Stimulated activated naive B cell treated with anti-CD40 and anti-IgM and Interleukin-4, amounts not matched to agents 10 μg/mL and 1 μg/mL and 100 μg/mL, for 72 hours (primary cell): Measurements from ENCODE around the gene TGM2.
"Not testable (repeated sequence)": the region's sequence is repeated elsewhere in the genome, so short reads cannot be mapped to it uniquely, and the experiment has no call there.

Experiments used
- ATAC-seq, 2 donors: fragments of 150-1000 bp; cut with Tn5 transposase; replicated peaks; 2 replicates each; pipeline ENCODE4 v1.10.0; 2021; ENCODE audit warnings: moderate library complexity in 1 of 2
- DNase-seq: peaks from one replicate; pipeline ENCODE4 v3.0.0; 2021
- H3K27ac Mint-ChIP-seq: one replicate; pipeline ENCODE4 v1.8.0; 2022; ENCODE audit warnings: mild to moderate bottlenecking, mixed read lengths
- H3K27me3 Mint-ChIP-seq, 2 donors: one replicate each; pipeline ENCODE4 v1.8.0; 2022; ENCODE audit warnings: mixed read lengths in 2 of 2
- H3K36me3 Mint-ChIP-seq, 2 donors: one replicate each; pipeline ENCODE4 v1.8.0; 2022; ENCODE audit warnings: mixed read lengths in 2 of 2, mild to moderate bottlenecking in 1 of 2
- H3K4me1 Mint-ChIP-seq, 2 donors: one replicate each; pipeline ENCODE4 v1.8.0; 2022; ENCODE audit warnings: mixed read lengths in 2 of 2, mild to moderate bottlenecking in 1 of 2
- H3K4me3 Mint-ChIP-seq, 2 donors: one replicate each; pipeline ENCODE4 v1.8.0; 2022; ENCODE audit warnings: mild to moderate bottlenecking in 2 of 2, mixed read lengths in 2 of 2, moderate library complexity in 1 of 2
- H3K9me3 Mint-ChIP-seq, 2 donors: one replicate each; pipeline ENCODE4 v1.8.0; 2022; ENCODE audit warnings: mixed read lengths in 2 of 2, mild to moderate bottlenecking in 1 of 2

Gene TGM2

GRCh38 chr20:38106461-38106860 is 58.6 kb downstream of the TGM2 start:
- H3K27me3 Mint-ChIP-seq, result no peaks in the 10 kb centered on the region
- no peak overlapping the region for H3K27ac Mint-ChIP-seq
- no peaks in the 10 kb centered on the region for H3K4me1 Mint-ChIP-seq
- ATAC-seq, result no peak
- no peak overlapping the region for H3K4me3 Mint-ChIP-seq
- peaks cover 0 to 2% of the 10 kb centered on the region in 2 donors for H3K9me3 Mint-ChIP-seq
- no peak for DNase-seq
- H3K36me3 Mint-ChIP-seq, result no peaks in the 10 kb centered on the region

GRCh38 chr20:38104285-38104684 is 60.8 kb downstream of the TGM2 start:
- Mint-ChIP-seq H3K36me3 (peaks cover 10 to 11% of the 10 kb centered on the region in 2 donors), H3K9me3 (peaks cover 6 to 11% of the 10 kb centered on the region in 2 donors), H3K4me3 (no peak overlapping the region), H3K27me3 (no peaks in the 10 kb centered on the region), H3K4me1 (no peaks in the 10 kb centered on the region), H3K27ac (no peak overlapping the region)
- no peak for DNase-seq
- ATAC-seq, result no peak

- not testable (repeated sequence) for H3K4me3 Mint-ChIP-seq, H3K27ac Mint-ChIP-seq, ATAC-seq, H3K27me3 Mint-ChIP-seq, DNase-seq
- Mint-ChIP-seq H3K9me3 (peaks cover 6 to 13% of the 10 kb centered on the region in 2 donors), H3K4me1 (peaks cover 3 to 12% of the 10 kb centered on the region in 2 donors), H3K36me3 (peaks cover 14 to 17% of the 10 kb centered on the region in 2 donors)
Observed at GRCh38 chr20:38102206-38102605, 62.9 kb downstream of the TGM2 start.

- ATAC-seq, result no peak
- peaks cover 14 to 17% of the 10 kb centered on the region in 2 donors for H3K36me3 Mint-ChIP-seq
- DNase-seq, result no peak
- no peaks in the 10 kb centered on the region for H3K27me3 Mint-ChIP-seq
- H3K4me1 Mint-ChIP-seq, result peaks cover 18 to 30% of the 10 kb centered on the region in 2 donors
- H3K9me3 Mint-ChIP-seq, result peaks cover 6 to 11% of the 10 kb centered on the region in 2 donors
- no peak overlapping the region for H3K4me3 Mint-ChIP-seq
- H3K27ac Mint-ChIP-seq, result no peak overlapping the region
Observed at GRCh38 chr20:38098952-38099351, 66.1 kb downstream of the TGM2 start.

DNA sequence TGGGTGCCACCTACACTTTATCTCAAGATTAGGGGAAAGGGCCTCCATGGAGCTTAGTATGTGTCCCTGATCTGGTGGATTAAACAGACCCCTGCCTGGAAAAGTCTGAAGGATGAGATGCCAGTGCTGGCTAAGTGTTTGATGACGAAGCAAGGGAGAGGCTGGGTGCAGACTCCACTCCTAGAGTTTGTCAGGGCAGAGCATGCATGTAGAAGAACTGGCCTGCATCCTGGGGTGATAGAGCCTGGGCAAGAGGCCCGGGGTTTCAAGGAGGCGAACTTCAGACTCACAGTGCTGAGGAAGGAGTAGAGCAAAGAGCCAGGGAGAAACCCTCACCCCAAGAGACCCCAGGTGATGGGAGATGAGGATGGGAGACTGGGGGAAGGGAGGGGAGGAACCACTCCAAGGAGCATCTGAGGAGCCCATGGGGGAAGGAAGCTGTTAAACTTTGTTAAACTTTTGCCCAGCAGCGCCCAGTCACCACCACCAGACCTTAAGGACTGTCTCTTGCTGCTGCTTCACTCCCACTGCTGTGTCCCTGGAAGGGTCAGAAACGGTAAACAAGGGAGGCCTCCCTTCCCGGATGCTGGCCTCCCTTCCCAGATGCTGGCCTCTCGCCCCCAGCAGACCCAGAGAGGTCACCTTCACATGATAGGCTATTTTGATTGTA is 69.9 kb downstream of the TGM2 start:
- H3K27ac Mint-ChIP-seq, result peak overlapping the region; percentile 92
- H3K27me3 Mint-ChIP-seq, result no peaks in the 10 kb centered on the region

DNA sequence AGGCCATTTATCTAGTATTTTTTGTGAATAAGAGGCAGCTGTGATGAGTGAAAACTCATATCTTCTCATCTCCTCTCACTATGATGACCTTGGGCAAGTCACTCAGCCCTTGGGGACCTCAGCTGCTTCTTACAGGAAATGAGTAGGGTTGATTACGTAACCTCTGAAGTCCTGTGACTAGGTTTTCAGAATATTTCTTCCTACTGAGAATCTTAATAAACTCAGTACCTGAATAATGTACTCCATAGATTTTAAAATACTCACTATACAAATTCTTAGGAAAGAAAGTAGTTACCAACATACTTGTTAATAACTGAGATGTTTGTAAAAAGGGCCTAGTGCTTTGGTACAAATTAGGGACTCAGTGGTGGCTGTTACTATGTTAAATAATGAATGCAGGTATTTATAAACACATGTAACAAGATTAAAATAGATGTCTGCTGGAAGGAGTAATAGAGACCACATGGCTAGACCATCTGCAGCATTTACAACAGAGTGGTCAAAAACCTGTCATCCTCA is 70.6 kb downstream of the TGM2 start:
- no peaks in the 10 kb centered on the region for H3K27me3 Mint-ChIP-seq
- peaks cover 0 to 2% of the 10 kb centered on the region in 2 donors for H3K9me3 Mint-ChIP-seq
- peak overlapping the region; percentile 31 to 57 for H3K4me3 Mint-ChIP-seq
- H3K27ac Mint-ChIP-seq, result peak overlapping the region; percentile 92
- DNase-seq, result peak; percentile 58
- peaks cover 36 to 58% of the 10 kb centered on the region in 2 donors for H3K4me1 Mint-ChIP-seq
- H3K36me3 Mint-ChIP-seq, result peaks cover 13 to 35% of the 10 kb centered on the region in 2 donors
- ATAC-seq, result peak; percentile 88 to 89

More for the DNA sequence above, 69.9 kb downstream of the TGM2 start:
- Mint-ChIP-seq H3K36me3 (peaks cover 17 to 34% of the 10 kb centered on the region in 2 donors), H3K4me3 (peak overlapping the region; percentile 31 to 57), H3K4me1 (peaks cover 36 to 58% of the 10 kb centered on the region in 2 donors), H3K9me3 (peaks cover 0 to 5% of the 10 kb centered on the region in 2 donors)
- ATAC-seq, result peak; percentile 14 to 18
- no peak for DNase-seq

- ATAC-seq (no peak), DNase-seq (no peak)
- Mint-ChIP-seq H3K27ac (peak overlapping the region; percentile 9), H3K27me3 (no peaks in the 10 kb centered on the region), H3K4me1 (peaks cover 34 to 61% of the 10 kb centered on the region in 2 donors), H3K36me3 (peaks cover 15 to 39% of the 10 kb centered on the region in 2 donors), H3K9me3 (peaks cover 0 to 2% of the 10 kb centered on the region in 2 donors), H3K4me3 (no peak overlapping the region)
Observed at GRCh38 chr20:38093641-38094077, 71.4 kb downstream of the TGM2 start.

- Mint-ChIP-seq H3K4me3 (no peak overlapping the region), H3K27ac (peak overlapping the region; percentile 82), H3K36me3 (peaks cover 18 to 47% of the 10 kb centered on the region in 2 donors), H3K4me1 (peaks cover 38 to 59% of the 10 kb centered on the region in 2 donors), H3K27me3 (no peaks in the 10 kb centered on the region), H3K9me3 (peaks cover 0 to 2% of the 10 kb centered on the region in 2 donors)
- DNase-seq, result no peak
- ATAC-seq, result no peak
Observed at GRCh38 chr20:38092915-38093314, 72.2 kb downstream of the TGM2 start.

GRCh38 chr20:38092260-38092857 is 72.7 kb downstream of the TGM2 start:
- Mint-ChIP-seq H3K4me3 (no peak overlapping the region), H3K4me1 (peaks cover 40 to 53% of the 10 kb centered on the region in 2 donors), H3K9me3 (no peaks in the 10 kb centered on the region), H3K27me3 (no peaks in the 10 kb centered on the region), H3K27ac (peak overlapping the region; percentile 82), H3K36me3 (peaks cover 19 to 49% of the 10 kb centered on the region in 2 donors)
- ATAC-seq (no peak), DNase-seq (no peak)

GRCh38 chr20:38091441-38092216 is 73.4 kb downstream of the TGM2 start:
- H3K27ac Mint-ChIP-seq, result peak overlapping the region; percentile 82
- H3K27me3 Mint-ChIP-seq, result no peaks in the 10 kb centered on the region
- ATAC-seq (no peak), DNase-seq (no peak)
- H3K36me3 Mint-ChIP-seq, result peaks cover 27 to 54% of the 10 kb centered on the region in 2 donors
- no peaks in the 10 kb centered on the region for H3K9me3 Mint-ChIP-seq
- peaks cover 40 to 52% of the 10 kb centered on the region in 2 donors for H3K4me1 Mint-ChIP-seq
- peak overlapping the region in 1 of 2 donors; percentile 17 for H3K4me3 Mint-ChIP-seq

DNA sequence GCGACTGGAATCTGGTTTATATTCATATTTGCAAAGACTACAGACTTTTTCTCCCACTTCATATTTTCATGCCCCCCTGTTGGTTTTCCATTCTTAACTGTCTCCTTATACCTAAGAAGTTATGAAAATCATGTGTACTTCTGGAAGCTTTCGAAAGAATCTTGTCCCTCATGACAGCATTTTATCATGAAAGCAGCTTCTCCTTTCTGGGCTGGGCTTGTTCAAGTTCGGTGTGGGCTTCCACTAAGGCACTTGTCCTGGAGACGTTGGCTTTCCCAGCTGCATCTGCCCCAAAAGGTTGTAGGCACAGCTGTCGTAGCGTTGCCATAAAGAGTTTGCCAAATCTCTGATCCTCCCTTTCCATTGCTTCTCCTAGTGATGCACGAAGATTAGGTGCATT is 75.0 kb downstream of the TGM2 start:
- DNase-seq (no peak), ATAC-seq (no peak)
- Mint-ChIP-seq H3K4me1 (peaks cover 42 to 50% of the 10 kb centered on the region in 2 donors), H3K9me3 (no peaks in the 10 kb centered on the region), H3K27ac (peak overlapping the region; percentile 39), H3K36me3 (peaks cover 39 to 70% of the 10 kb centered on the region in 2 donors), H3K4me3 (no peak overlapping the region), H3K27me3 (no peaks in the 10 kb centered on the region)

DNA sequence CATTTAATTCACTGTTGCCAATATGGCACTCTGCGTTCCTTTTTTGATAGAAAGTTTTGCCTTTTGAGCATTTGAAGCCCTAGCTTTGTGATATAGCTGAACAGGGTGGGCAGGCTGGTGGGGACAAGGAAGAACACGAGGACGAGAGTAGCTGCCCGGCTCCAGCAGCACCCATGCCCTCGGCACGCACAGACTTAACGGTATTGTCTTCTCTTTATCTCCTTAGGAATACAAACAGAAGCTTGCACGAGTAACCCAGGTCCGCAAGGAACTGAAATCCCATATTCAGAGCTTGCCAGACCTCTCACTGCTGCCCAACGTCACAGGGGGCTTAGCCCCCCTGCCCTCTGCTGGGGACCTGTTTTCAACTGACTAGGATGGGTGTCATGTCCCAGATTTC is 75.6 kb downstream of the TGM2 start:
- Mint-ChIP-seq H3K4me3 (no peak overlapping the region), H3K4me1 (peaks cover 38 to 48% of the 10 kb centered on the region in 2 donors), H3K27me3 (no peaks in the 10 kb centered on the region), H3K9me3 (no peaks in the 10 kb centered on the region), H3K27ac (no peak overlapping the region), H3K36me3 (peaks cover 42 to 74% of the 10 kb centered on the region in 2 donors)
- ATAC-seq, result no peak
- no peak for DNase-seq

GRCh38 chr20:38085026-38085425 is 80.0 kb downstream of the TGM2 start:
- peaks cover 59 to 70% of the 10 kb centered on the region in 2 donors for H3K36me3 Mint-ChIP-seq
- H3K4me1 Mint-ChIP-seq, result peaks cover 17 to 32% of the 10 kb centered on the region in 2 donors

DNA sequence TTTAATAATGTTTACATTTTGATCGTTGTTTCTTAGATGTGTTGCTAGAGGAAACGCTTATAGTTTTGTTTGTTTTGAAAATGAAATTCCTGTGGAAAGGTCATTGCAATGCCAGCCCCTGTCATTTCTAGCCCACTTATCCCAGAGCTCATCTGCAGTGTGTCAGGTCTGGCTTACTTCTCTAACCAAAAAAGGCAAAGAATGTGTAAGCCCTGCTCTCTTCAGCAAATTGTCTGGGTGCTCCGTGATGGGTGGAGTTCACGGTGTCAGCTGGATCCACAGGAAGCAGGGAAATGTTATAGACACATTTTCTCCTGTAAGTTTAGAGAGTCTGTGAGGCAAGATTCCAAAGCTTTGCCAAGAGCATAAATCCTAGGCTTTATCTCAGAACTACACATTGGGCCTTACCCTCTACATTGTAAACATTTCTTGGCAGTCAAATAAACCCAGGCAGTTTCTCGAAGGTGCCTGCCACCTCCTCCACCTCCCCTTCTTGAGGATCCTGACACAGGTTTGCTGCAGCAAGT is 80.6 kb downstream of the TGM2 start:
- peaks cover 64 to 72% of the 10 kb centered on the region in 2 donors for H3K36me3 Mint-ChIP-seq
- H3K27me3 Mint-ChIP-seq, result no peaks in the 10 kb centered on the region
- DNase-seq (no peak), ATAC-seq (no peak)
- no peak overlapping the region for H3K27ac Mint-ChIP-seq
- H3K4me3 Mint-ChIP-seq, result peak overlapping the region in 1 of 2 donors; percentile 18
- H3K9me3 Mint-ChIP-seq, result peaks cover 0 to under 1% of the 10 kb centered on the region in 2 donors
- H3K4me1 Mint-ChIP-seq, result peaks cover 17 to 37% of the 10 kb centered on the region in 2 donors

More at GRCh38 chr20:38085026-38085425, 80.0 kb downstream of the TGM2 start:
- no peak for ATAC-seq
- H3K27me3 Mint-ChIP-seq, result no peaks in the 10 kb centered on the region
- no peak for DNase-seq
- no peak overlapping the region for H3K27ac Mint-ChIP-seq
- H3K9me3 Mint-ChIP-seq, result no peaks in the 10 kb centered on the region
- H3K4me3 Mint-ChIP-seq, result peak overlapping the region in 1 of 2 donors; percentile 18
